Loucy (cell line): ENCODE results near the gene FTCD.

Experiments
- EZH2phosphoT487 ChIP-seq: fragments of 200-600 bp; IDR thresholded peaks from 2 replicates; pipeline ENCODE4 v1.6.1; 2018; ENCODE audit warnings: antibody characterized with exemption, mild to moderate bottlenecking, moderate library complexity, borderline replicate concordance
- TF ChIP-seq, protein P1 (sequence below): fragments of 200-600 bp; sonication (generic); conservative IDR thresholded peaks from 2 replicates; pipeline ENCODE4 v1.5.1; 2014; ENCODE audit warnings: mild to moderate bottlenecking, antibody characterized with exemption, low read length

DNA sequence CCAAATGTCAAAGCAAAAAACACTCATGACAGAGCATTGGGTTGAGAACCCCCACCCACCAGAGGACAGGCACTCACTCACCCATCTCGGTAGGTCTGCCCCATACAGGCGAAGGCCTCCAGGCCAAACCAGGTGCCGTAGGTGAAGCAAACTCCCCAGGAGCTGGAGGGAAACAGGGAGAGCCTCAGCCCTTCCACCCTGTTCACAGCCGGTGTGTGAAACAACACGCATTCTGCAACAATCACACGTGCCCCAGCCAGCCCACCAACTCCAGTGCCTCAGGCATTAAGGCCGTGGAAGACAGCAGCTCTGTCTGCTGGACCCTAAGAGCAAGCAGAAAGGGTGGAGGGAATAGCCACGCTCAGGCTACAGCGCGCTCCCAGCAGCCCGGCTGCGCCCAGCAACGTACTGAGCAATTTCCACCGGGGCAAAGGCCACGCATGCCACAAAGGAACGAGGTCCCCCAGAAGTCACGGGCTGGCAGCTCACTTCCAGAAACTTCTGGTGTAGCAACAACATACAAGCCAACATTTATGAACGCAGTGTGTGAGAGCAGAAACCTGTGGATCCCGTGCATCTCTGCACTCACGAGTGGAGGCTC lies 40.3 kb upstream of the FTCD start:
- TF ChIP-seq, protein P1, sequence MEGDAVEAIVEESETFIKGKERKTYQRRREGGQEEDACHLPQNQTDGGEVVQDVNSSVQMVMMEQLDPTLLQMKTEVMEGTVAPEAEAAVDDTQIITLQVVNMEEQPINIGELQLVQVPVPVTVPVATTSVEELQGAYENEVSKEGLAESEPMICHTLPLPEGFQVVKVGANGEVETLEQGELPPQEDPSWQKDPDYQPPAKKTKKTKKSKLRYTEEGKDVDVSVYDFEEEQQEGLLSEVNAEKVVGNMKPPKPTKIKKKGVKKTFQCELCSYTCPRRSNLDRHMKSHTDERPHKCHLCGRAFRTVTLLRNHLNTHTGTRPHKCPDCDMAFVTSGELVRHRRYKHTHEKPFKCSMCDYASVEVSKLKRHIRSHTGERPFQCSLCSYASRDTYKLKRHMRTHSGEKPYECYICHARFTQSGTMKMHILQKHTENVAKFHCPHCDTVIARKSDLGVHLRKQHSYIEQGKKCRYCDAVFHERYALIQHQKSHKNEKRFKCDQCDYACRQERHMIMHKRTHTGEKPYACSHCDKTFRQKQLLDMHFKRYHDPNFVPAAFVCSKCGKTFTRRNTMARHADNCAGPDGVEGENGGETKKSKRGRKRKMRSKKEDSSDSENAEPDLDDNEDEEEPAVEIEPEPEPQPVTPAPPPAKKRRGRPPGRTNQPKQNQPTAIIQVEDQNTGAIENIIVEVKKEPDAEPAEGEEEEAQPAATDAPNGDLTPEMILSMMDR: no peak
- no peak for TF ChIP-seq EZH2phosphoT487
